Left kidney (tissue), 2 donors: ENCODE results near the gene KCNG2. TPM values are rescaled to one million over a fixed set of nuclear protein-coding genes. Genes with fewer than 3 reads are reported as not detected.
"Not testable (repeated sequence)": the region's sequence is repeated elsewhere in the genome, so short reads cannot be mapped to it uniquely, and the experiment has no call there.

ENCODE experiments used
- DNase-seq: peaks from one replicate; pipeline ENCODE4 v3.0.0-alpha.2; 2013
- polyA plus RNA-seq: library from polyadenylated mRNA; unstranded; fragments of 120-200 nt; gene quantifications from one replicate; pipeline ENCODE4 v1.2.1, GENCODE V29; 2013; ENCODE audit not compliant: insufficient read length

The KCNG2 gene
- polyA plus RNA-seq, 1 donor, result 0.13 TPM

DNA sequence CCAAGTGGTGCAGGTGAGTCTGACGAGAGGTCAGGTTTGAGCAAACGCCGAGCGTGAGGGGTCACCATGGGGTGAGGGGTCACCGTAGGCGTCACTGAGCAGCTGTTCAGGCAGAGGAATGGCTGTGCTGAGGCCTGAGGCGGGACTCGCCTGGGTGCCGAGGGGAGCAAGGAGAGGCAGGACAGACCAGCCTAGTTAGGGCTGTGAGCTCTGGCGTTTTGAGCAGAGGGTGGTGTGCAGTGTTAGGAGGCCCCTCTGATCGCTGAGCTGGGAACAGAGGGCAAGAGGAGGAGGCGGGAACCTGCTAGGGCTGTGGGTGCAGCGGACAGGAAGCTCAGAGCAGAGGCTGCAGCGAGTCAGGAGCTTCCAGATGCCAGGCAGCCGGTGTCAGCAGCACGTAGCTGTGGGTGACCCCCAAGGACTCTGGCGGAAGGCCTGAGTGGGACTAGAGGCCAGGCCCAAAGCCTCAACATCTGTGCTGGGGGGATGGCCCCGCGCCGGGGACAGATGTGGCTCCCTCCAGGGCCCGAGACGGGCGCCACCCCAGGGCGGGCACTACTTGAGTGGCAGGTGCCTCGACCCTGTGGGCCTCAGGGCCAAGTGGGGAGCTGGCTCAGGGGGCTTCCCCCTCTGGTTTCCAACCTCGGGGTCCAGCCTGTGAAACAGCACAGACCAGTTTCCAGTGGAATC, 55.7 kb downstream of the KCNG2 start:
- no peak for DNase-seq

DNA sequence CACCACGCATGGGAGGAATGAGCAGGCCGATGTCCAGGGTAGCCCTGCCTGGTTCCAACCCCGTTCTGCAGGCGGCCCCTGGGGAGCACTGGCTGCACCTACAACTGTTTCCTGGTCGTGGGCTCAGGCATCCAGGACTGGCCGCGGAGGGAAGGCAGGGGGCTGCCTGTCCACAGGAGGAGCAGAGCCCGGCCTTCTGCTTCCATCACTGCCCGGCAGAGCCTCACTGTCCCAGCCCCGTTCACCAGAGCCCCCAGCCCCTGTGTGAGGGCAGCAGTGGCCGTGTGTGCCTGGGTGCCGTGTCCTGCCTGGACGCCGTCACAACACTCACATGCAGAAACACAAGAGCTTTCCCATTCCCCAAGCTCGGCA, 56.2 kb downstream of the KCNG2 start:
- DNase-seq, result no peak

DNA sequence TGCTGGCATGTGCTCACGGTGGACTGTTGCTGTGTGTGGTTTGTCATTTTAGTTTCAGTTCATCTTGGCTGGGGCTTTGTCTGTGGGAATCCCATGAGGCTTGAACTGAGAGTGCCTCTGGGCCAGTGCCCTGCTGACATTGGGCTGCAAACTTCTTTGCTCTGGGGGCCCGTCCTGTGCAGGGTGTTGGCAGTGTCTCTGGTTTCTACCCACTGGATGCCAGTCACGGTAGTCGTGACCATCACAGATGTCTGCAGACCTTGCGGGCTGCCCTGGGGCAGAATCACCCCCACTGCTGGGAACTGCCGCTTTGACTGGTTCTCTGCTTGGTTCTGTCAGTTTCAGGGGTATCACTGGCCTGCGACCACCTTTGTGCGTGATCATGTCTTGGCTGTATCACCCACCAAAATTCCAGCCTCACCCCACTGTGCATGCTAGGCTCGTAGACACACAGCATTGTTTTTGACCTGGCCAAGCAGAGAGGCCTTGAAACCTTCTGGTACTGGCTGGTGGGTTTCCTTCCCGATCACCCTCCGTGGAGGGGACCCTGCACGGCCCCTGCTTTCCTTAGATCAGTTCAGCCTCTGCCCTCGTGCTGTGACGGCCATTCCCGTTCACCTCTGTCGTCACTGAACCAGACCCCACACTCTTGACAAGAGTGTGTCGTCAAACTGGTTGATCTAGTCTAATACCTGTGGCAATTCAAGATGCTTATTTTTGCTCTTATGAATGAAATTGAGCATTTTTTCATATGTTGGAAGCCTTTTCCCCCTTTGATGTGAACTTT, 57.6 kb downstream of the KCNG2 start:
- DNase-seq, result no peak

DNA sequence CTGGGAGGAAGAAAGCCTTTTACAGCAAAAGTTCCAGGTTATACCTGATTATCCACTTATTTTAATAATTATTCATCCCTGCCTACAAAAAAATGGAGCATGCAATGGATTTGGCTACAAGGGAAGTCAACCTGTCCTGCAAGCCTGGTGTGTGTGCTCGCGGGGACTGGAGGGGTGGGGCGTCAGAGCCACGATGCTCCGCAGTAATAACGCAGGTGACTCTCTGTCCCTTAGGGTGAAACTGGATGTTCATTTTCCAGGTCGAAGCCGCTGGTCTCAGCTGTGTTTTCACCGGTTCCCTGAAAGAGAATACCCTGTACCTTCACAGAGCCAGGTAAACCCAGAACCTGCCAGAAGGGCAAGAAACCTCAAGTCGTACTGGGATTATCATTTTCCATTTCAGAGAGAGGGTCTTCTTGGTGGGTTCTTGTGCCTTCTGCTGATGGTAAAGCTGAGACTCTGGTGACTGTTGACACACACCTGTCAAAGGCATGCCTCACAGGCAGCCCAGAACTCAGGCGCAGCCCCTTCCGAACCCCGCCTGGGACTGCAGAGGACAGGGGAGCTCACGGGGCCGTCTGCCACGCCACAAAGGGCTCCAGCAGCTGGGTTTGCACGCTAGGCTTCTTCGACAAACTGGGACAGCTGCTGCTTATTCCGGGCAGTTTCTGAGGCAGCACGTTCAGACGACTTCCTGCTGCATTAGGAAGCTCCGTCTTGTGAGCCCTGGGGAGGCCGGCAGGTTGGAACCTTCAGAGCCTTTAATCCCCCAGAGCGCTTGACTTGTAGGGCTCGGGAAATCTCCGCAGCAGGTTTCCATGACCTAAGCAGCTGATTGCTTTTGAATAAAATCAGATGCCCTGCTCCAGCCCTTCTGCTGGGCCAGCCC, 58.6 kb downstream of the KCNG2 start:
- DNase-seq, result no peak

DNA sequence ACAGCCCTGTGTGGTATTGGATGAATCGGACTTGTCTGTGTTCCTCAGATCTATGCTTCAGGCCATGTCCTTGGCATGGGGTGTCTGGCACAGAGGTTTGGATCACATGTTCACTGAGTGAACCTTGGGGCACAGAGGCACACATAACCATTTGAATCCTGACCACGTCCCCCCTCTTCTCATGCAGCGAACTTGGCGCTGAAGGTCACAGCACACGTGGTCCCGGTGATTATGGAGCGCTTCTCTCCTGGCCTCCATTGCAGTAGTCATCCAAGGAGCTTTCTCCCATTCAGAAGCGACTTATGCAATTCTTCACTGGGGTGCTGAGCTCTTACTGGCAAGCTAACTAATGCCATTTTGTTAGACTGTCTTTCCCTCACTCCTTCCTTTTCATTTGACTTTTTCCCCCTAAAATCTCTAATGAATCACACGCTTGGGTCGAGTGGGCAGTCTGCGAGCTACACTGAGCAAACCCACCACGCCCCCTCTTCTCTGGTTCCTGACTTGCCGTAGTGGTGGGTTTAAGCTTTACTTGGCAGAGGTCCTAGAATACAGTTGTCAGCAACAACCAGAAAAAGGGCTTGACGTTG, 59.4 kb downstream of the KCNG2 start:
- DNase-seq, result no peak

DNA sequence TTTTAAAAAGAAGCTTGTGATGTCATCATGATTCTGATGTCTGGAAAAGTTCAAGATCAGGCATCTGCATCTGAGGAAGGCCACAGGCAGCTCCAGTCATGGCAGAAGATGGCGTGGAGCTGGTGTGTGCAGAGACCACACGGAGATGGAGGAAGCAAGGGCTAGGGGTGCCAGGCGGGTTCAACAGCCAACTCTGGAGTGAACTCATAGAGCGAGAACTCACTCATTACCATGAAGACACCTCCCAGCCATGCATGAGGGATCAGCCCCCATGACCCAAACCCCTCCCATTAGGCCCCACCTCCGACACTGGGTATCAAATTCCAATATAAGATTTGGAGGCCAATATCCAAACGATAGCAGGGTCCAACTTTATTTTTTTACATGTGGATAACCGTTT, 61.6 kb downstream of the KCNG2 start:
- no peak for DNase-seq

DNA sequence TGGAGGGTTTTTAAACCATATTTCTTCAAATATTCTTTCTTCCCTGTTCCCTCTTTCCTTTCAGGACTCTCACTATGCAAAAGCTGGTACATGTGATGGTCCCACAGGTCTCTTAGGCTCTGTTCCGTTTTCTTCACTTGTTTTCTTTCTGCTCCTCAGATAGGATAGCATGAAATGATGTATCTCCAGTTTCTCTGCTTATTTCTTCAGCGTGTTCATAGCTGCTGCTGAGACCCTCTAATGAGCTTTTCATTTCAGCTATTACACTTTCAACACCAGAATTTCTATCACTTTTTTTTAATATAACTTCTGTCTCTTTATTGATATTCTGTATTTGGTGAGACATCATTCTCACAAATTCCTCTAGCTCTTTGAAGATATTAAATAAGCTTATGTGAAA, 63.9 kb downstream of the KCNG2 start:
- DNase-seq, result no peak

DNA sequence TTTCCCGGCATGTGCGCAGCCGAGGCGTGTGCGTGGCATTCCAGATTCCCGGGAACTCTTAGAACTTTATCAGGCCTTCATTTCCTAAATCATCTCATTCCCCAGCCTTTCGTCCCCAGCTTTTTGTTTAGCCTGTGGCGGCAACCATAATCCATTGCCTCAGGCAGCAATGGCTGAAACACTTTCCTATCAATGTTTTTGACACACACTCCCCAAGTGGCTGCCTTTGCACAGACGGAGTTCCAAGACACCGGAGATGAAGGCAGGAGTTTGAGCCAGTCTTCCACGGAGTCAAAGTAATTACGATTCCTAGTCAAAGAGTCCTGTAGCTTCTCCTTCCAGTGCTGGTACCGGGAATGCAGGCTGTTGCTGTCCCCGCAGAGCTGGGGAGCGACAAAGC, 64.8 kb downstream of the KCNG2 start:
- no peak for DNase-seq

DNA sequence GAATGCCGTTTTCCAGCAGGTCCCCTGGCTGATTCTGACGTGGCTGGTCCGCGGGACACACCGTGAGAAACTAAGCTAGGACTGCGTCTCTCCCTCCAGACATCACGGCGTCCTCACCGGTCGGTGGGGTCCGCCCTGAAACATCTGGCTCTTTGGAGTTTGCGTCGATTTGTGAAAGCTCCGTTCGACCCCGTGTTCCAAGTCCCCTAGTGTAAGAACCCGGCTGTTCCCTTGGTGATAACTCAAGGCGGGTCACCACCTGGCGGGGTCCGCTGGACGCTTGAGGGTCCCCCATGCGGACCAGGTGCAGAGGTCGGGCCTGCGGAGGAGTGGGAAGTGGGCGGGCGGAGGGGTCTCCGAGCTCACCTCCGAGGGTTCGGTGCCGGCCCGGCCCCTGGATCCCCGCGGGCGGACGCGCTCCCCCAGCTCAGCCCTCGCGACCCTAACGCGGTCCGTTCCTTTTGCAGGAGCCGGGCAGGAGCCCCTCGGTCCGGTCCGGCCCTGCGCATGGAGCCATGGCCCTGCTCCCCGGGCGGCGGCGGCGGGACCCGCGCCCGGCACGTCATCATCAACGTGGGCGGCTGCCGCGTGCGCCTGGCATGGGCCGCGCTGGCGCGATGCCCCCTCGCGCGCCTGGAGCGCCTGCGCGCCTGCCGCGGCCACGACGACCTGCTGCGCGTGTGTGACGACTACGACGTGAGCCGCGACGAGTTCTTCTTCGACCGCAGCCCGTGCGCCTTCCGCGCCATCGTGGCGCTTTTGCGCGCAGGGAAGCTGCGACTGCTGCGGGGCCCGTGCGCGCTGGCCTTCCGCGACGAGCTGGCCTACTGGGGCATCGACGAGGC, 65.6 kb downstream of the KCNG2 start:
- DNase-seq, result no peak

DNA sequence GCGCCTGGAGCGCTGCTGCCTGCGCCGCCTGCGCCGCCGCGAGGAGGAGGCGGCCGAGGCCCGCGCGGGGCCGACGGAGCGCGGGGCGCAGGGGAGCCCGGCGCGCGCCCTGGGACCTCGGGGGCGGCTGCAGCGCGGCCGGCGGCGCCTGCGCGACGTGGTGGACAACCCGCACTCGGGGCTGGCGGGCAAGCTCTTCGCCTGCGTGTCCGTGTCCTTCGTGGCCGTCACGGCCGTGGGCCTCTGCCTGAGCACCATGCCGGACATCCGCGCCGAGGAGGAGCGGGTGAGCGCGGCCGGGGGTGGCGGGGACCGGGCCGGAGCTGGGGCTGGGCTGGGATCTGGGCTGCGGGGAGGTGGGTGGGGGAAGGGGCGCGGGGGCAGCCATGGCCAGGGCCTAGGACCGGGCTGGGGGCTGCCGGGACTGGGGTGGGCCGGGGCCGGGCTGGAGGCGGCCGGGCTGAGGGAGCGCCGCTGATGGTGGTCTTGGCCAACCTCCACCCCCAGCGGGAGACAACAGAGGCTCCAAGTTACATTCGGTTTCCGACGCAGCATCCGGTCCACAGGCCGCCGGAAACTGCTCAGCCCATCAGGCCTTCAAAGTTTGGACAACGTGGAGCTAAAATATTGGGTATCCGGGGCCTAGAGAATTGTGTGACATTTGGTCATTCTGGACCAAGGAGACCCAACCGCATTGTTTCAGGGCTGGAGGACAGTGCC, 66.4 kb downstream of the KCNG2 start:
- DNase-seq, result no peak

DNA sequence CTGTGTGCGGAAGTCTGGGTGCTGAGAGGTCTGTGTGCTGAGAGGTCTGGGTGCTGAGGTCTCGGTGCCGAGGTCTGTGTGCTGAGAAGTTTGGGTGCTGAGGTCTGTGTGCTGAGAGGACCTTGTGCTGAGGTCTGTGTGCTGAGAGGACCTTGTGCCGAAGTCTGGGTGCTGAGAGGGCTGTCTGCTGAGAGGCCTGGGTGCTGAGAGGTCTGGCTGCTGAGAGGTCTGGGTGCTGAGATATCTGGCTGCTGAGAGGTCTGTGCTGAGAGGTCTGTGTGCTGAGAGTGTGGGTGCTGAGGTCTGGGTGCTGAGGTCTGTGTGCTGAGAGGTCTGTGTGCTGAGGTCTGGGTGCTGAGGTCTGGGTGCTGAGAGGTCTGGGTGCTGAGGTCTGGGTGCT, 67.2 kb downstream of the KCNG2 start:
- DNase-seq, result not testable (repeated sequence)

DNA sequence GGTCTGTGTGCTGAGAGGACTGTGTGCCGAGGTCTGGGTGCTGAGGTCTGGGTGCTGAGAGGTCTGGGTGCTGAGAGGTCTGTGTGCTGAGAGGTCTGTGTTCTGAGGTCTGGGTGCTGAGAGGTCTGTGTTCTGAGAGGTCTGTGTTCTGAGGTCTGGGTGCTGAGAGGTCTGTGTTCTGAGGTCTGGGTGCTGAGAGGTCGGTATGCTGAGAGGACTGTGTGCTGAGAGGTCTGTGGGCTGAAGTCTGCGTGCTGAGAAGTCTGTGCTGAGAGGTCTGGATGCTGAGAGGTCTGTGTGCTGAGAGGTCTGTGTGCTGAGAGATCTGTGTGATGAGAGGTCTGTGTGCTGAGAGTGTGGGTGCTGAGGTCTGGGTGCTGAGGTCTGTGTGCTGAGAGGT, 68.2 kb downstream of the KCNG2 start:
- DNase-seq, result not testable (repeated sequence)

DNA sequence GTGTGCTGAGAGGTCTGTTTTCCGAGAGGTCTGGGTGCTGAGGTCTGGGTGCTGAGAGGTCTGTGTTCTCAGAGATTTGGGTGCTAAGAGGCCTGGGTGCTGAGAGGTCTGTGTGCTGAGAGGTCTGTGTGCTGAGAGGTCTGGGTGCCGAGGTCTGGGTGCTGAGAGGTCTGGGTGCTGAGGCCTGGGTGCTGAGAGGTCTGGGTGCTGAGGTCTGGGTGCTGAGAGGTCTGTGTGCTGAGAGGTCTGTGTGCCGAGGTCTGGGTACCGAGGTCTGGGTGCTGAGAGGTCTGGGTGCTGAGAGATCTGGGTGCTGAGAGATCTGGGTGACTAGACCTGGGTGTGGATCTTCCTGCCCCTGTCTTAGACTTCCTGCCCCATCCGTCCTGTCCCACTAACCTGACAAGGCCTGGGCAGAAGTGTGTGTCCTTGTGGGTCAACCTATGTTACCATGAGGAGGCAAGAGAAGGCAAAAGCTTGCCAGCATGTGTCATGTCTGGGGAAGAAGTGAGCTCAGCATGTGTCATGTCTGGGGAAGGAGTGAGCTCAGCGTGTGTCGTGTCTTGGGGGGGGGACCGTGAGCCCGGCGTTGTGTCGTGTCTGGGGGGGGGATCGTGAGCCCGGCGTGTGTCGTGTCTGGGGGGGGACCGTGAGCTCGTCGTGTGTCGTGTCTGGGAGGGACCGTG, 69.3 kb downstream of the KCNG2 start:
- no peak for DNase-seq

DNA sequence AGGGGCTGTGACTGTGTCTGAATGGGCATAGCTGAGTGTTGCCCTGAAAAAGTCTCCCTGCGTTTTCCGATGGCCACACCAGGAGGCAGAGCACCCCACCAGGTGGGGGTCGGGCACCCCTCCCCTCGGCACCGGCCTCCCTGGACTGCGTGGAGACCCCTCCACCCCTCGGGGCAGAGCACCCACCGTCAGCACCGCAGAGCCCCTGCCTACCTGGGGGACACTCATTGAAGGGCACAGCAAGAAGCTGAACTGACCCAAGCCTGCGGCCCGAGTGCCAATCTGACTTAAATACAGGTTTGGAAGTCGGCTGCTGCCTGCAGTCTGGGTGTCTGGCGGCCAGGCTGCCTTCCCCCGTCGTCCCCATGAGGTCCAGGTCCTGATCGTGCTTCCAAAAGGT, 69.9 kb downstream of the KCNG2 start:
- DNase-seq, result no peak

DNA sequence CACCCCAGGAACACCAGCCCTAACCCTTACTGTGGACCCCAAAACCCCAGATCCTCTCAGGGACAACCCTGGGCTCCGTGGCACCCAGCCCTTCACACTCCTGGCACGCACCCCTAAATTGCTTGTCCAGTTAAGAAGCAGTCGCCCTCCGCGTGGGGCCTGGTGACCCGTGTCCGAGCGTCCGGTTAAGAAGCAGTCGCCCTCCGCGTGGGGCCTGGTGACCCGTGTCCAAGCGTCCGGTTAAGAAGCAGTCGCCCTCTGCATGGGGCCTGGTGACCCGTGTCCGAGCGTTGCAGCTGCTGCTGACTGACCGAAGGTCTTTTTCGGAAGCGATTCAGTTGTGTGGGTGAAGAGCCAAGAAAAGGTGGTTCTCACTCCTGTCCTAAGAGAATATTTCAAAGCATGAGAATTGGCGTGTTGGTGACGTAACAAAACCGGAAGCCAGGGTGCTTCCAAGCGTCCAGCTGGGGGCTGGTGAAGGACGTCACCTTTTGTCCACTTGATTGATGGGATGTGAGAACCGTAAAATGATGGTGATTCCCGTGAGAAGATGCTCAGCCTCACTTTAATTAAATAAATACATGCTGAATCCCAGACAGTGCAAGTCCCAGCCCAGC, 70.5 kb downstream of the KCNG2 start:
- DNase-seq, result no peak

DNA sequence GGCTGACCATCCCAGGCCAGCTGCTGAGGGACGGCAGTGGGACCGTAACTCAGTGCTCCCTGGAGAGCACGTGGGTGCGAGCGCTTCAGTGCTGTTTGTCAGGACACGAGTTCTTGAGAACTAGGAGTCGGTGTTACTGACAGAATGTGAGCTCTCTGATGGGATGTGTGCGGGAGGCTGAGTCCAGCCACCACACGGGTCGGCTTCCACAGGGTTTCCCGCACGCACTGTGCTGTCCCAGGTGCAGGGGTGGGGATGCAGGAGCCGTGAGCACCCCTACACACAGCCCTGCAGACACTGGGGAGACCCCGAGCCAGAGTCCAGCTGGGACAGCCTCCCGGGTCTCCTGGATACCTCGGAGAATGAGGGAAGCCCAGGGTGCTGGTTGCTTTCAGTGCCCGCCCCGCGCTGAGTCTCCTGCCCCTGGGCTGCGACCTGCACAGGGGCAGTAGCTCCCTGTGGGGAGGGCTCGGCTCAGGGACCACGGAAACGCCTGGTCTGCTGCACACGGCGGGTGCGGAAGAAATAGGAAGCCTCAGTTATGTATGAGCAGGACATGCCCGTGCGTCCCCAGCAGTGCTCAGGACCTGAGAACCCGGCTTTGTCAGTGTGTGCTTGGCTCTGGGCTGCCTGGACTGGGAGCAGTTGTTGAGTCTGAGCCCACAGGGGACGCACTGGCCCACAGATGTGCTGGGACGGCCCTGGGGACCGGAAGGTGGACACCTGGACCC, 71.2 kb downstream of the KCNG2 start:
- no peak for DNase-seq

DNA sequence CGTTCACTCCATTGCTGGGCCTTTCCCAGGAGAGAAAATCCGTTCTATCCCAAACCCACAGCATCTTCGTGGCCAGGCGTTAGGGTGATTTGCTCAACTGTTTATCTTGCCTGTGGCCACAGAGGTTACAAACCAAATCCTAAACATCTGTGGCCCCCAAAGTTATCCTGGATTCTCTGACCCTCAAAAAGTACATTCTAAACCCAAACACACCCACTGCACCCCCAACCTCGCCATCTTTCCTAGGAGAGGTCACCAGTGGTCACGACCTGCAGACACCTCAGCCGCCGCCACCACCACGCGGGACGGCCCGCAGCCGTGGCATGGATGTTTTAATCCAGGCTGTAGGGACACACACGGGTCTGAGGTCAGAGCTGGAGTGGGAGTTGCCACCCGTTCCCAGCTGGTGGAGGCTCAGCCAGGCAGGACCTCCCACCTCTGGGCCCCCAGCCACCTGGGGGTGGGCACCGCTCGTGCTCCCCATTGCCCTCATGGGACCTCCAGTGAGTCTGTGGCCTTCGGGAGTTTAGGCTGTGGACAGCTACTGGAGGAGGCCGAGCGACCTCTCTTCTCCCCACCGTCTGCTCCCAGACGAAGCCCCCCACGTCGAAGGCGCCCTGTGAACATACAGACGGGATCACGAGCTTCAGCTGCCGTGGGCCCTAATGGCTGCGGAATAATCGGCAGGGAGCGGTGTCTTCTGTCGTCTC, 72.0 kb downstream of the KCNG2 start:
- no peak for DNase-seq

DNA sequence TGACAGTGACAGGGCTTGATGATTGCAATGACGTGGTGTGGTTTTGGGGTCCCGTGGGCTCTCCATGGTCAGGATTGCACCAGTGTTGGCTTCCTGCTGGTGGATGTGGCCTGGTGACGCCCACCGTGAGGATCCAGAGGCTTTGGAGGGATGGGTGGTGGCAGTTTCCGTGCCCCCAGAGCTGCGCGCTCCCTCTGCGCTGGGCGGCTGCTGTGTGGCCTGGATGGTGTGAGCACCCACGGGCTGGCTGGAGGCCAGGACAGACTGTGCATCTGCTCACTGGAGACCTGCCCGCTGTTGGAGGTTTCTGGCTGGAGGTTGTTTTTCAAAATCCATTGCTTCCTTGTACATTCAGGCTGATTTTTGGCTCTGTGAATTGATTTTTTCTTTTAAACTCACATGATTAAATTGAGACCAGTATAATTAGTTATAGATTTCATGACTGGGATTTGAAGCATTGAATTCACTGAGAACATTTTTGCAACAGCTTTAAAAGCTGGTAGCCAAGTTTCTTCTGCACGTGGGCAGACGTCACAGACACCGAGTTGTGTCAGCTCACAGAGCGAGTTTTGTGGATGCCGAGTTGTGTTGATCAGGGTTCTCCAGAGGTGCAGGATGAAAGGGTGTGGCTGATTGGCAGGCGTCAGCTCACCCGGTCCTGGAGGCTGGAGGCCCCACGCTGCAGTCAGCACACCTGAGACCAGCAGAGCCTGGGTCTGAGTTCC, 72.7 kb downstream of the KCNG2 start:
- DNase-seq, result no peak
